ENCODE measurements around the gene BRSK2.

GRCh38 chr11:1499261-1499890, 109.6 kb downstream of the BRSK2 start:
- TF ChIP-seq CTCF (IDR thresholded peaks at IDR 0.05) (no peak), YY1 (IDR thresholded peaks at IDR 0.05; ENCODE audit: low read depth) (no peak), EP300 (IDR thresholded peaks at IDR 0.05; ENCODE audit: borderline replicate concordance in 1 of 2, low read depth in 1 of 2, low read length in 1 of 2) (no peak), RXRA (IDR thresholded peaks at IDR 0.05; ENCODE audit: borderline replicate concordance, low read depth) (no peak)
